ENCODE data around the gene TMEM165.

DNA sequence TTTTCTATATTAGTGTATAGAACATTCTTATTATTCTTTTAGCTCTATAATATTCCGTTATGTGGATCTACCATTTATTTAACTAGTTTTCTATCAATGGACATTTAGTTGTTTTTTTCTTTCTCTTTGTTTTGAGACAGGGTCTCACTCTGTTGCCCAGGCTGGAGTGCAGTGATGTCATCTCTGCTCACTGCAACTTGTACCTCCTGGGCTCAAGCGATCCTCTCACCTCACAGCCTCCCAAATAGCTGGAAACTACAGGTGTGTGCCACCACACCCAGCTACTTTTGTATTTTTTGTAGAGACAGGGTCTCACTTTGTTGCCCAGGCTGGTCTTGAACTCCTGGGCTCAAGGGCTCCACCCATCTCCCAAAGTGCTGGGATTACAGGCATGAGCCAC is 10.8 kb downstream of the TMEM165 start:
- no peak for TF ChIP-seq CTCF (conservative IDR thresholded peaks at IDR 0.05 in 1 of 2, IDR thresholded peaks at IDR 0.05 in 1 of 2; ENCODE audit: low read depth in 1 of 2, low read length in 2 of 2)
- no peak for TF ChIP-seq EZH2 (IDR thresholded peaks at IDR 0.05; ENCODE audit: low read length, missing control alignments)

All from fibroblast of lung (primary cell).